Panc1 (cell line): ENCODE data around the gene DGCR8. TPM values are rescaled to one million over a fixed set of nuclear protein-coding genes. Genes with fewer than 3 reads are reported as not detected.

Source experiments
- ATAC-seq: fragments of 200-7000 bp; cut with Tn5 transposase; 2 replicates; pipeline ENCODE4 v1.9.1; 2020; ENCODE audit warnings: mild to moderate bottlenecking, moderate library complexity
- BruUV-seq: library from RNA; stranded (reverse); fragments of 400-500 nt; replicated peaks from 2 replicates; lab custom pipeline; 2021; lab: Mats Ljungman, UMichigan
- CTCF ChIA-PET: fragments of 300-600 bp; sonication (Branson Sonifier 250); formaldehyde crosslinking; loops from one replicate; lab custom pipeline; 2022; ENCODE audit warnings: antibody characterized with exemption; lab: Charles Lee
- POLR2A ChIA-PET: fragments of 300-600 bp; sonication (Branson Sonifier 250); formaldehyde crosslinking; loops from one replicate; lab custom pipeline; 2022; ENCODE audit warnings: antibody characterized with exemption; lab: Charles Lee
- DNase-seq: peaks from one replicate; pipeline ENCODE4 v3.0.0-alpha.2; 2010; ENCODE audit warnings: low read depth, low spot score
- H3K27ac ChIP-seq: 2 replicates; pipeline ENCODE4 v1.5.1; 2011; ENCODE audit warnings: mild to moderate bottlenecking, low read length, inconsistent platforms
- H3K27me3 ChIP-seq: fragments of 200-500 bp; sonication (Bioruptor generic); 2 replicates; pipeline ENCODE4 v1.6.0; 2014; ENCODE audit warnings: low read length, inconsistent platforms; ENCODE audit not compliant: control insufficient read depth, insufficient read depth
- H3K36me3 ChIP-seq: fragments of 200-500 bp; sonication (Bioruptor generic); 2 replicates; pipeline ENCODE4 v1.5.1; 2014; ENCODE audit warnings: inconsistent platforms, mild to moderate bottlenecking, low read length, moderate library complexity; ENCODE audit not compliant: control insufficient read depth, insufficient read depth
- H3K4me1 ChIP-seq: 2 replicates; pipeline ENCODE4 v1.5.1; 2011; ENCODE audit warnings: inconsistent platforms, mild to moderate bottlenecking, low read length, moderate library complexity; ENCODE audit not compliant: control insufficient read depth, insufficient read depth
- H3K4me3 ChIP-seq, 2 experiments: 2 replicates each; pipeline ENCODE4 v1.5.1; 2011 to 2012; ENCODE audit warnings: low read depth in 2 of 2, low read length in 2 of 2, mild to moderate bottlenecking in 2 of 2, inconsistent platforms in 1 of 2, moderate library complexity in 1 of 2
- H3K9me3 ChIP-seq: fragments of 200-500 bp; sonication (Bioruptor generic); 2 replicates; pipeline ENCODE4 v1.5.1; 2014; ENCODE audit warnings: low read depth, mild to moderate bottlenecking, inconsistent platforms, low read length, moderate library complexity; ENCODE audit not compliant: control insufficient read depth, insufficient read depth
- POLR2AphosphoS5 ChIP-seq: IDR thresholded peaks from 2 replicates; pipeline ENCODE4 v1.6.1; 2012; ENCODE audit warnings: mild to moderate bottlenecking, low read depth, low read length, moderate library complexity
- SIN3A ChIP-seq: IDR thresholded peaks from 2 replicates; pipeline ENCODE4 v1.6.1; 2012; ENCODE audit warnings: low read depth, mild to moderate bottlenecking, low read length, moderate library complexity, borderline replicate concordance; ENCODE audit not compliant: insufficient read depth
- TCF7L2 ChIP-seq: IDR thresholded peaks from 2 replicates; pipeline ENCODE4 v1.6.1; 2011; ENCODE audit warnings: mild to moderate bottlenecking, low read depth, low read length, inconsistent platforms
- in situ Hi-C: cut with HindIII; loops from 2 replicates; pipeline ENCODE4 v1.10.0; 2016; ENCODE audit warnings: low sequenced_read_pairs, low pct_unique_long_range_greater_than_20kb
- intact Hi-C: fragments of 100-400 bp; cut with micrococcal nuclease; formaldehyde crosslinking; loops from one replicate; pipeline ENCODE4 v1.10.0; 2022; ENCODE audit not compliant: unreplicated experiment
- total RNA-seq: library from RNA; stranded (reverse); gene quantifications from one replicate; pipeline ENCODE4 v1.2.1, GENCODE V29; 2021; ENCODE audit not compliant: unreplicated experiment
- TF ChIP-seq, protein P1 (sequence below): fragments of 450-650 bp; IDR thresholded peaks from 2 replicates; pipeline ENCODE4 v1.5.1; 2017; ENCODE audit warnings: mild to moderate bottlenecking
- TF ChIP-seq, protein P2 (sequence below), 2 experiments: IDR thresholded peaks; 2 replicates each; pipeline ENCODE4 v1.6.1; 2011 to 2012; ENCODE audit warnings: low read depth in 2 of 2, control low read depth in 1 of 2, low read length in 1 of 2, mild to moderate bottlenecking in 1 of 2, moderate library complexity in 1 of 2; ENCODE audit not compliant: insufficient read depth in 1 of 2

Gene DGCR8
- total RNA-seq, 1 experiment from 2014 or later = 35.0 TPM

DNA sequence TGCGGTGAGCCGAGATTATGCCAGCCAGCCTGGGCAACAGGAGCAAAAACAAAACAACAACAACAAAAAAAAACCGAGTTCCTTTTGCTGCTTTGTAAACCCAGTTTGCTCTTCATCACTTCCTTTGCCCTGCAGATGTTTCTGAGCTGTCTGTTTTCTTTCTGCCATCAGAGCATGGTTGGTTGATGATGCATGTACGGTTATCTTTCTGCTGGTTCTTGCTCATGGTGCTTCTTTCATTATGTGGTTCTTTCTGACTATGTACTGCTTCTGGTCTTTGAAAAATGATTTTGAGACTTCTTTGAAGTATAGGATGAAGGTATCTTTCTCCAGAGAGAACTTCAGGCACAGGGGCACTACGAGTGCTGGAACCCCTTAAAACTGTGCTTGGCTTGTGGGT is 45.9 kb upstream of the DGCR8 start:
- H3K4me3 ChIP-seq = no peak overlapping the region
- H3K27ac ChIP-seq = no peak overlapping the region
- no peaks in the 10 kb centered on the region for H3K9me3 ChIP-seq
- intact Hi-C loops = no loop called here
- DNase-seq (no peak), ATAC-seq (no peak)
- H3K27me3 ChIP-seq = no peaks in the 10 kb centered on the region
- TF ChIP-seq POLR2AphosphoS5 (no peak), TCF7L2 (no peak)
- TF ChIP-seq, protein P1, sequence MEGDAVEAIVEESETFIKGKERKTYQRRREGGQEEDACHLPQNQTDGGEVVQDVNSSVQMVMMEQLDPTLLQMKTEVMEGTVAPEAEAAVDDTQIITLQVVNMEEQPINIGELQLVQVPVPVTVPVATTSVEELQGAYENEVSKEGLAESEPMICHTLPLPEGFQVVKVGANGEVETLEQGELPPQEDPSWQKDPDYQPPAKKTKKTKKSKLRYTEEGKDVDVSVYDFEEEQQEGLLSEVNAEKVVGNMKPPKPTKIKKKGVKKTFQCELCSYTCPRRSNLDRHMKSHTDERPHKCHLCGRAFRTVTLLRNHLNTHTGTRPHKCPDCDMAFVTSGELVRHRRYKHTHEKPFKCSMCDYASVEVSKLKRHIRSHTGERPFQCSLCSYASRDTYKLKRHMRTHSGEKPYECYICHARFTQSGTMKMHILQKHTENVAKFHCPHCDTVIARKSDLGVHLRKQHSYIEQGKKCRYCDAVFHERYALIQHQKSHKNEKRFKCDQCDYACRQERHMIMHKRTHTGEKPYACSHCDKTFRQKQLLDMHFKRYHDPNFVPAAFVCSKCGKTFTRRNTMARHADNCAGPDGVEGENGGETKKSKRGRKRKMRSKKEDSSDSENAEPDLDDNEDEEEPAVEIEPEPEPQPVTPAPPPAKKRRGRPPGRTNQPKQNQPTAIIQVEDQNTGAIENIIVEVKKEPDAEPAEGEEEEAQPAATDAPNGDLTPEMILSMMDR = no peak
- no peaks in the 10 kb centered on the region for H3K4me1 ChIP-seq
- in situ Hi-C loops = no loop called here
- CTCF ChIA-PET = no interaction called here
- H3K36me3 ChIP-seq = no peaks in the 10 kb centered on the region
- BruUV-seq = no TSS peak
- POLR2A ChIA-PET = interaction anchor here (0.6 kb wide), 1 partner anchor 13 kb away, joined by 3 read pairs; no protein-coding TSS in a partner anchor

DNA sequence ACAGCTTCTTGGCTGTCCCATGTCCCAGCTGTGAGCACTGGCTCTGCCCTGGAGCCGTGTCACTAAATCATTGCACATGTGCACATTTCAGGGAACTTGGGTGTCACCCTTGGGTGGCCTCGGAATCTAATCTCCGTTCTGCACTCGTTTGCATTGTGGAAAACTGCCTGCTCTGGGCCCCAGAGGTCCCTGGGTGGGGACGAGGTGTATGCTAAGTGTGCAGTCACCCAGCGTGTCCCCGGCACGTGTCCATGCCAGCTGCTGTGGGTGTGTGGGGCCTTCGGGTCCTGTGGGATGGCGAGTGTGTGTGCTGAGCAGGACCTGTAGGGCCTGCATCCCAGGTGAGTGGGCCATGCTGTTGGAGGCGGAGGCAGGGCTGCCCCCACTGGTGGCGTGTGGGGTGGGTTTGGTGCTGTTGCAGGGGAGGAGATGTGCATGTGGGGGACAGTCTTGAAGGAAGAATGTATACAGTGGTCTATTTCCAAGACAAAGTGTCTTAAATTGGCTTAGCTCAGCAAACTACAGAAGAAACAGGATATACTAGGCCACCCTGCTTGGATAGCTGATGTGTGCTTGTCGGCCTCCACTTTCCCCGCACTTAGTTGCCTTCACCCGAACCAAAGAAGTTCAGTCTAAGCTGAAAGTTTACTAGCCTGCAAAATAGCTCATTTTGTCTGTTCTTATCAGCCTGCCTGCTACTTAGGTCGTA is 44.5 kb upstream of the DGCR8 start:
- DNase-seq (no peak), ATAC-seq (no peak)
- H3K27ac ChIP-seq = no peak overlapping the region
- CTCF ChIA-PET = no interaction called here
- no peaks in the 10 kb centered on the region for H3K4me1 ChIP-seq
- TF ChIP-seq TCF7L2 (no peak), SIN3A (no peak), POLR2AphosphoS5 (no peak)
- TF ChIP-seq, protein P1 = no peak
- TF ChIP-seq, protein P2, sequence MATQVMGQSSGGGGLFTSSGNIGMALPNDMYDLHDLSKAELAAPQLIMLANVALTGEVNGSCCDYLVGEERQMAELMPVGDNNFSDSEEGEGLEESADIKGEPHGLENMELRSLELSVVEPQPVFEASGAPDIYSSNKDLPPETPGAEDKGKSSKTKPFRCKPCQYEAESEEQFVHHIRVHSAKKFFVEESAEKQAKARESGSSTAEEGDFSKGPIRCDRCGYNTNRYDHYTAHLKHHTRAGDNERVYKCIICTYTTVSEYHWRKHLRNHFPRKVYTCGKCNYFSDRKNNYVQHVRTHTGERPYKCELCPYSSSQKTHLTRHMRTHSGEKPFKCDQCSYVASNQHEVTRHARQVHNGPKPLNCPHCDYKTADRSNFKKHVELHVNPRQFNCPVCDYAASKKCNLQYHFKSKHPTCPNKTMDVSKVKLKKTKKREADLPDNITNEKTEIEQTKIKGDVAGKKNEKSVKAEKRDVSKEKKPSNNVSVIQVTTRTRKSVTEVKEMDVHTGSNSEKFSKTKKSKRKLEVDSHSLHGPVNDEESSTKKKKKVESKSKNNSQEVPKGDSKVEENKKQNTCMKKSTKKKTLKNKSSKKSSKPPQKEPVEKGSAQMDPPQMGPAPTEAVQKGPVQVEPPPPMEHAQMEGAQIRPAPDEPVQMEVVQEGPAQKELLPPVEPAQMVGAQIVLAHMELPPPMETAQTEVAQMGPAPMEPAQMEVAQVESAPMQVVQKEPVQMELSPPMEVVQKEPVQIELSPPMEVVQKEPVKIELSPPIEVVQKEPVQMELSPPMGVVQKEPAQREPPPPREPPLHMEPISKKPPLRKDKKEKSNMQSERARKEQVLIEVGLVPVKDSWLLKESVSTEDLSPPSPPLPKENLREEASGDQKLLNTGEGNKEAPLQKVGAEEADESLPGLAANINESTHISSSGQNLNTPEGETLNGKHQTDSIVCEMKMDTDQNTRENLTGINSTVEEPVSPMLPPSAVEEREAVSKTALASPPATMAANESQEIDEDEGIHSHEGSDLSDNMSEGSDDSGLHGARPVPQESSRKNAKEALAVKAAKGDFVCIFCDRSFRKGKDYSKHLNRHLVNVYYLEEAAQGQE (IDR thresholded peaks at IDR 0.05; ENCODE audit: insufficient read depth in 1 of 2, low read depth in 2 of 2, low read length in 1 of 2) = no peak
- in situ Hi-C loops = no loop called here
- intact Hi-C loops = no loop called here
- no peaks in the 10 kb centered on the region for H3K27me3 ChIP-seq
- H3K9me3 ChIP-seq = no peaks in the 10 kb centered on the region
- POLR2A ChIA-PET = no interaction called here
- no peak overlapping the region for H3K4me3 ChIP-seq
- BruUV-seq = no TSS peak
- H3K36me3 ChIP-seq = no peaks in the 10 kb centered on the region
